GM21381 (cell line): Measurements from ENCODE around the gene SPRY4.
"Not testable (repeated sequence)": the region's sequence is repeated elsewhere in the genome, so short reads cannot be mapped to it uniquely, and the experiment has no call there.

ENCODE experiments used
- ATAC-seq: cut with Tn5 transposase; IDR thresholded peaks from one replicate; pipeline ENCODE4 v1.9.1; 2021; ENCODE audit warnings: mild to moderate bottlenecking, moderate library complexity; ENCODE audit not compliant: unreplicated experiment

Gene SPRY4

GRCh38 chr5:142264084-142264483 is 60.7 kb downstream of the SPRY4 start:
- ATAC-seq: not testable (repeated sequence)

GRCh38 chr5:142263346-142263745 is 61.5 kb downstream of the SPRY4 start:
- no peak for ATAC-seq

- ATAC-seq: no peak
These were observed 62.1 kb downstream of the SPRY4 start for GRCh38 chr5:142262683-142263082.
